DND-41 (cell line): ENCODE measurements around the gene ACTL6B.
"Not testable (repeated sequence)": the region's sequence is repeated elsewhere in the genome, so short reads cannot be mapped to it uniquely, and the experiment has no call there.

Source experiments
- ATAC-seq: fragments of 200-7000 bp; cut with Tn5 transposase; 3 replicates; pipeline ENCODE4 v1.9.1; 2021; ENCODE audit warnings: low read depth; ENCODE audit not compliant: insufficient read depth
- DNase-seq: peaks from one replicate; pipeline ENCODE4 v3.0.0-alpha.2; 2020
- H2AFZ ChIP-seq: 2 replicates; pipeline ENCODE4 v1.6.0; 2012; ENCODE audit warnings: low read depth, low read length
- H3K27ac ChIP-seq: 2 replicates; pipeline ENCODE4 v1.5.1; 2012; ENCODE audit warnings: low read length, inconsistent platforms
- H3K27me3 ChIP-seq: fragments of 200-600 bp; sonication (generic); 2 replicates; pipeline ENCODE4 v1.6.0; 2012; ENCODE audit warnings: low read length, mild to moderate bottlenecking, inconsistent platforms; ENCODE audit not compliant: insufficient read depth, poor library complexity
- H3K36me3 ChIP-seq: 2 replicates; pipeline ENCODE4 v1.5.1; 2012; ENCODE audit warnings: low read length, inconsistent platforms; ENCODE audit not compliant: insufficient read depth
- H3K4me1 ChIP-seq: 2 replicates; pipeline ENCODE4 v1.5.1; 2012; ENCODE audit warnings: mild to moderate bottlenecking, low read length; ENCODE audit not compliant: insufficient read depth
- H3K4me2 ChIP-seq: 2 replicates; pipeline ENCODE4 v1.6.0; 2012; ENCODE audit warnings: mild to moderate bottlenecking, moderate library complexity, low read length, inconsistent platforms; ENCODE audit not compliant: insufficient read depth
- H3K4me3 ChIP-seq, 2 experiments: fragments of 200-600 bp in 1 of 2; shearing (Covaris generic) in 1 of 2; 2 replicates each; pipeline ENCODE4 v1.5.1; 2012 to 2016; ENCODE audit warnings: inconsistent platforms in 2 of 2, low read length in 2 of 2, mild to moderate bottlenecking in 2 of 2, low read depth in 1 of 2, moderate library complexity in 1 of 2
- H3K79me2 ChIP-seq: 2 replicates; pipeline ENCODE4 v1.6.0; 2012; ENCODE audit warnings: low read length, inconsistent platforms; ENCODE audit not compliant: insufficient read depth
- H3K9ac ChIP-seq: 2 replicates; pipeline ENCODE4 v1.6.0; 2012; ENCODE audit warnings: low read depth, mild to moderate bottlenecking, inconsistent platforms, low read length, moderate library complexity
- H3K9me3 ChIP-seq: 2 replicates; pipeline ENCODE4 v1.5.1; 2012; ENCODE audit warnings: low read length, moderate library complexity, mild to moderate bottlenecking, inconsistent platforms; ENCODE audit not compliant: insufficient read depth, severe bottlenecking
- H4K20me1 ChIP-seq: 2 replicates; pipeline ENCODE4 v1.6.0; 2012; ENCODE audit warnings: low read length; ENCODE audit not compliant: insufficient read depth
- CTCF ChIP-seq: IDR thresholded peaks from 2 replicates; pipeline ENCODE4 v1.5.1; 2012; ENCODE audit warnings: borderline replicate concordance, low read length, moderate library complexity, mild to moderate bottlenecking; ENCODE audit not compliant: poor library complexity, severe bottlenecking; ENCODE audit errors: extremely low read depth
- EZH2 ChIP-seq: IDR thresholded peaks from 3 replicates; pipeline ENCODE4 v1.6.1; 2012; ENCODE audit warnings: borderline replicate concordance, low read depth, mild to moderate bottlenecking, moderate library complexity, low read length, inconsistent platforms; ENCODE audit not compliant: severe bottlenecking

Gene ACTL6B

DNA sequence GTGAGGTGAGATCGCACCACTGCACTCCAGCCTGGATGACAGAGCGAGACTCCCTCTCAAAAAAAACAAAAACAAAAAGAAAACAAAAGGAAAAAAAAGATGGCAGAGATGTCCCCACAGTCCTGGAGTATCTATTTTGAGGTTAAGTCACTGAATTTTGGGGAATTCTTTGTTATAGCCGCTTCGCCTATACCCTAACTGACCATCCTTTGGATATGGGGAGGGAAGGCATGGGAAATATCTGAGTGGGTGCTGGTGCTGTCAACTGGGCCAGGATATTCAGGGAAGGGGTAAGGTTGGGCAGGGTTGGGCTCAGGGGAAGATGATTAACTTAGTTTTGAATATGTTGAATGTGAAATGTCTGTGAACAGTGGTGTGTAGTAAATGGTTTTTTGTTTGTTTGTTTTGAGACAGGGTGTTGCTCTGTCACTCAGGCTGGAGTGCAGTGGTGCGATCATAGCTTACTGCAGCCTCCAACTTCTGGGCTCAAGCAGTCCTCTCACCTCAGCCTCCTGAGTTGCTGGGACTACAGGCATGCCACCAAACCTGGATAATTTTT, 9.0 kb upstream of the ACTL6B start:
- Histone ChIP-seq H3K4me3 (no peak overlapping the region), H3K27me3 (no peaks in the 10 kb centered on the region), H2AFZ (no peak overlapping the region), H3K27ac (no peak overlapping the region), H3K4me2 (no peak overlapping the region), H4K20me1 (no peaks in the 10 kb centered on the region), H3K4me1 (no peaks in the 10 kb centered on the region), H3K36me3 (no peaks in the 10 kb centered on the region), H3K79me2 (no peaks in the 10 kb centered on the region), H3K9ac (no peak overlapping the region), H3K9me3 (no peaks in the 10 kb centered on the region)
- TF ChIP-seq CTCF: no peak
- TF ChIP-seq EZH2: no peak
- no peak for DNase-seq
- no peak for ATAC-seq

DNA sequence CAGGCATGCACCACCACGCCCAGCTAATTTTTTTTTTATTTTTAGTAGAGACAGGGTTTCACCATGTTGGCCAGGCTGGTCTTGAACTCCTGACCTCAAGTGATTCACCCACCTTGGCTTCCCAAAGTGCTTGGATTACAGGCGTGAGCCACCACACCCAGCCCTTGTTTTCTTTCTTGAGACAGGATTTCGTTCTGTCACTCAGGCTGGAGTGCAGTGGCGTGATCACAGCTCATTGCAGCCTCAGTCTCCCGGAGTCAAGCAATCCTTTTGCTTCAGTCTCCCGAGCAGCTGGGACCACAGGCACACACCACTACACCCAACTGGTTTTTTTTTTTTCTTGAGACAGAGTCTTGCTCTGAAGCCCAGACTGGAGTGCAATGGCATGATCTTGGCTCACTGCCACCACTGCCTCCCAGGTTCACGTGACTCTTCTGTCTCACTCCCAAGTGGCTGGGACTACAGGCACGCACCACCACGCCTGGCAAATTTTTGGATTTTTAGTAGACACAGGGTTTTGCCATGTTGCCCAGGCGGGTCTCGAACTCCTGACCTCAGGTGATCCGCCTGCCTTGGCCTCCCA, 6.0 kb upstream of the ACTL6B start:
- H3K4me2 ChIP-seq, H3K4me3 ChIP-seq, H3K27me3 ChIP-seq, H3K36me3 ChIP-seq, H3K4me1 ChIP-seq, H2AFZ ChIP-seq, H3K9ac ChIP-seq, H3K27ac ChIP-seq, DNase-seq, H3K9me3 ChIP-seq, H3K79me2 ChIP-seq, H4K20me1 ChIP-seq, ATAC-seq: not testable (repeated sequence)

DNA sequence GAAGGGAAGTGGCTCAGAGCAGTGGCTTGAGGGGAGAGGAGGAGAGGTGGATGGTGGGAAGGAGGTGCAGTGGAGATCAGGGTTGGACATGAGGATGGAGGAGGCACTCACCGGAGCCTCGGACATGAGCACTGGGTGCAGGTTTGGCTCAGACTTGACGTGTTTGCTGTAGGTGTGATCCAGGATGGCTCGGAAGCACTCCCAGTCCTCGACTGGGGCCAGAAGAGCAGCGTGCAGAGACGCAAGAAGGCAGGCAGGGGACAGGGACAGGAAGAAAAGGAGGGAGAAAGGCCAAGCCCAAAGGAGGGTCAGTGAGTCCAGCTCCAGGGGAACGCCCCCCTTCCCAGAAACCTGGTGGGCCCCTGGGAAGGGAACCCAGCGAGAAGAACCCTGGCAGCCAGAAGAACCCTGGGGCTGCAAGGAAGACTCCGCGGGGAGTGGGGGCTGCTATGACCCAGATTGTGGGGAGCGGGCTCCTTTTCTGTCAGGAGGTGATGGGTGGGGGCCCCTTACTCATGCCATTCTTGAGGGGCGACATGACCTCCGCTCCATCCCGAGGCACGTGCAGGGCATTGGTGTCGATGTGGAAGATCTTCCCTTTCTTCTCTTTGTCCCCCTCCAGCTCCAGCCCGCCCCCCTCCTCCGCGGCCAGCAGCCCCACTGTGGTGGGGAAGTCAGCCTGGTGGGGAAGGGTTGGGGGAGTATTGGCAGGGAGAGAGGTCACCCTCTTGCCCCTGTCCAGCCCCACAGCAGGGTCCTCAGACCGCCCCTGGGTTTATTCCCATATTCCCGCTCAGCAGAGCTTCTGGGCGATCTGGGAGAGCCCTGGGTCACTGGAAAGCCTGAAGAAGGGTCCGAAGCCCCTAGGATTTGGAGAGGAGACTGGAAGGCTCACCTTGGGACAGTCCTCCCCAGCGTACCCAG, 1.1 kb downstream of the ACTL6B start:
- Histone ChIP-seq H3K79me2 (no peaks in the 10 kb centered on the region), H3K9ac (no peak overlapping the region), H2AFZ (no peak overlapping the region), H3K36me3 (no peaks in the 10 kb centered on the region), H3K9me3 (no peaks in the 10 kb centered on the region), H3K4me2 (no peak overlapping the region), H3K4me3 (no peak overlapping the region), H3K27me3 (no peaks in the 10 kb centered on the region), H3K4me1 (no peaks in the 10 kb centered on the region), H3K27ac (no peak overlapping the region), H4K20me1 (no peaks in the 10 kb centered on the region)
- ATAC-seq: no peak
- DNase-seq: no peak
- no peak for TF ChIP-seq EZH2
- TF ChIP-seq CTCF: no peak

DNA sequence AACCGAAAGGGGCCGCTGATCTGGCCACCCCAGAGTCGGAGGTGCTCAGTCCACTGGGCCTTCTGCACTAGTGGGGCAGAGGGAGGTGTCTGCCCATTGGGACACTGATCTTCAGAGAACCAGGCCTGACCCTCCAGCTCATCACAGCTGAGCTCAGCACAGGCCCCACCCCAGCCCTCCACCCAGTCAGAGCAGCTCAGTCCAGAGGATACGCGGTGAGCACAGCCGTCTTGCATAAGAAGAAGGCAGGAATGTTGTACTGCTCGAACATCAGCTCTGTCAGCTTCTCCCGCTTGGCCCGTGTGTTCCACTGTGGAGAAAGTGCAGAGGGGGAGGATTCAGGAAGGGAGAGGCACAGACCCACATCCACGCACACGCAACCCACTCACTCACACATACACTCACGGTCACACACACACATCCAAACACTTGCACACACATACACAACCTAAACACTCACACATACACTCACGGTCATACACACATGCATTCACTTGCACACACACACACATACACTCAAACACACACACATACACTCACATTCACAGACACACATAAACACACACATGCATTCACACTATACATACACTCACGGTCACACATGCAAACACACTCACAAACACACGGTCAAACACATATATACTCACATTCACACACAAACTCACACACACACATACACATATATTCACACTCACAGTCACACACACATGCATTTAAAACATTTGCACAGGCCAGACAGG, 6.3 kb downstream of the ACTL6B start:
- no peak for TF ChIP-seq CTCF
- no peak for TF ChIP-seq EZH2
- H4K20me1 ChIP-seq: no peaks in the 10 kb centered on the region
- H3K27ac ChIP-seq: no peak overlapping the region
- H3K27me3 ChIP-seq: peaks cover 2% of the 10 kb centered on the region
- H3K9ac ChIP-seq: no peak overlapping the region
- no peaks in the 10 kb centered on the region for H3K9me3 ChIP-seq
- H3K4me2 ChIP-seq: no peak overlapping the region
- ATAC-seq (no peak), DNase-seq (no peak)
- no peaks in the 10 kb centered on the region for H3K79me2 ChIP-seq
- no peak overlapping the region for H3K4me3 ChIP-seq
- H3K36me3 ChIP-seq: no peaks in the 10 kb centered on the region
- H3K4me1 ChIP-seq: no peaks in the 10 kb centered on the region
- H2AFZ ChIP-seq: no peak overlapping the region
